Liver (tissue), 9 donors: ENCODE data around the gene ALDH1L1. TPM values are rescaled to one million over a fixed set of nuclear protein-coding genes. Genes with fewer than 3 reads are reported as not detected.

Experiments used
- DNase-seq: peaks from one replicate; pipeline ENCODE4 v3.0.0-alpha.2; 2017; ENCODE audit warnings: low spot score
- H3K27ac ChIP-seq, 2 donors: one replicate each; pipeline ENCODE4 v1.7.0; 2013; ENCODE audit warnings: inconsistent platforms in 2 of 2, low read length in 2 of 2, control low read depth in 1 of 2, low read depth in 1 of 2, mild to moderate bottlenecking in 1 of 2
- H3K27me3 ChIP-seq, 4 donors: one replicate each; pipeline versions ENCODE4 v1.6.1 to v1.7.0; 2013; ENCODE audit warnings: low read length in 3 of 4, inconsistent platforms in 1 of 4, mild to moderate bottlenecking in 1 of 4, moderate library complexity in 1 of 4; ENCODE audit not compliant: control insufficient read depth in 4 of 4, insufficient read depth in 4 of 4
- H3K36me3 ChIP-seq, 4 donors: one replicate each; pipeline versions ENCODE4 v1.6.1 to v1.7.0; 2013; ENCODE audit warnings: low read length in 3 of 4, mild to moderate bottlenecking in 3 of 4, low read depth in 1 of 4, moderate library complexity in 1 of 4; ENCODE audit not compliant: control insufficient read depth in 4 of 4, insufficient read depth in 3 of 4
- H3K4me1 ChIP-seq, 4 donors: one replicate each; pipeline versions ENCODE4 v1.6.1 to v1.7.0; 2013; ENCODE audit warnings: low read length in 3 of 4, mild to moderate bottlenecking in 3 of 4, moderate library complexity in 1 of 4; ENCODE audit not compliant: control insufficient read depth in 4 of 4, insufficient read depth in 4 of 4
- H3K4me3 ChIP-seq, 3 donors: one replicate each; pipeline versions ENCODE4 v1.6.1 to v1.7.0; 2013; ENCODE audit warnings: low read length in 3 of 3, control low read depth in 1 of 3, low read depth in 1 of 3, mild to moderate bottlenecking in 1 of 3
- H3K9ac ChIP-seq, 2 donors: one replicate each; pipeline ENCODE4 v1.7.0; 2013; ENCODE audit warnings: low read length in 2 of 2, mild to moderate bottlenecking in 2 of 2, moderate library complexity in 2 of 2, control low read depth in 1 of 2, low read depth in 1 of 2
- H3K9me3 ChIP-seq, 4 donors: one replicate each; pipeline versions ENCODE4 v1.6.1 to v1.7.0; 2013; ENCODE audit warnings: low read length in 3 of 4; ENCODE audit not compliant: control insufficient read depth in 4 of 4
- ATF3 ChIP-seq: IDR thresholded peaks from 2 replicates; pipeline ENCODE4 v1.6.1; 2016; ENCODE audit warnings: antibody characterized with exemption
- EGR1 ChIP-seq, 2 donors: IDR thresholded peaks; 2 replicates each; pipeline ENCODE4 v1.6.1; 2016 to 2018; ENCODE audit warnings: antibody characterized with exemption in 2 of 2, low read depth in 2 of 2
- FOXA1 ChIP-seq: IDR thresholded peaks from 2 replicates; pipeline ENCODE4 v1.6.1; 2016; ENCODE audit warnings: antibody characterized with exemption
- FOXA2 ChIP-seq: IDR thresholded peaks from 2 replicates; pipeline ENCODE4 v1.6.1; 2016; ENCODE audit warnings: antibody characterized with exemption
- NR2F2 ChIP-seq: IDR thresholded peaks from 2 replicates; pipeline ENCODE4 v1.6.1; 2016; ENCODE audit warnings: antibody characterized with exemption
- RXRA ChIP-seq, 2 donors: IDR thresholded peaks; 2 replicates each; pipeline ENCODE4 v1.6.1; 2017 to 2018; ENCODE audit warnings: antibody characterized with exemption in 2 of 2, mild to moderate bottlenecking in 1 of 2
- TAF1 ChIP-seq: conservative IDR thresholded peaks from 2 replicates; pipeline ENCODE4 v1.6.1; 2016; ENCODE audit warnings: antibody characterized with exemption, mild to moderate bottlenecking
- ZBTB33 ChIP-seq: IDR thresholded peaks from 2 replicates; pipeline ENCODE4 v1.6.1; 2016; ENCODE audit warnings: antibody characterized with exemption
- WGBS: extraction: QIAGEN DNeasy Blood & Tissue Kit; methylation state at CpG from one replicate; pipeline ENCODE4 v1.1.7; 2013; 5-methylcytosine and 5-hydroxymethylcytosine counted together
- polyA plus RNA-seq, 2 donors: library from polyadenylated mRNA; stranded (reverse) in 1 of 2; unstranded in 1 of 2; fragments of 200-250 nt in 1 of 2; fragments of >200 nt in 1 of 2; fragmentation: Nextera tagmentation in 1 of 2; extraction: Ambion mirVana in 1 of 2; gene quantifications; one replicate each; pipeline versions ENCODE4 v1.2.1 to v1.2.3, GENCODE V29; 2013 to 2015
- total RNA-seq, 2 donors: library from RNA; depleted of rRNA; stranded (reverse); fragments of >200 nt; gene quantifications; one replicate each; pipeline ENCODE4 v1.2.3, GENCODE V29; 2014
- TF ChIP-seq, protein P1 (sequence below): IDR thresholded peaks from 2 replicates; pipeline ENCODE4 v1.6.1; 2016; ENCODE audit warnings: antibody characterized with exemption, mild to moderate bottlenecking
- donor health status: healthy.
- donor health status: healthy.
- donor health status: healthy.
- donor health status: healthy.
- donor health status: healthy.

The ALDH1L1 gene
- total and polyA plus RNA-seq, 4 donors, result 46.7 to 234 (median 147) TPM

DNA sequence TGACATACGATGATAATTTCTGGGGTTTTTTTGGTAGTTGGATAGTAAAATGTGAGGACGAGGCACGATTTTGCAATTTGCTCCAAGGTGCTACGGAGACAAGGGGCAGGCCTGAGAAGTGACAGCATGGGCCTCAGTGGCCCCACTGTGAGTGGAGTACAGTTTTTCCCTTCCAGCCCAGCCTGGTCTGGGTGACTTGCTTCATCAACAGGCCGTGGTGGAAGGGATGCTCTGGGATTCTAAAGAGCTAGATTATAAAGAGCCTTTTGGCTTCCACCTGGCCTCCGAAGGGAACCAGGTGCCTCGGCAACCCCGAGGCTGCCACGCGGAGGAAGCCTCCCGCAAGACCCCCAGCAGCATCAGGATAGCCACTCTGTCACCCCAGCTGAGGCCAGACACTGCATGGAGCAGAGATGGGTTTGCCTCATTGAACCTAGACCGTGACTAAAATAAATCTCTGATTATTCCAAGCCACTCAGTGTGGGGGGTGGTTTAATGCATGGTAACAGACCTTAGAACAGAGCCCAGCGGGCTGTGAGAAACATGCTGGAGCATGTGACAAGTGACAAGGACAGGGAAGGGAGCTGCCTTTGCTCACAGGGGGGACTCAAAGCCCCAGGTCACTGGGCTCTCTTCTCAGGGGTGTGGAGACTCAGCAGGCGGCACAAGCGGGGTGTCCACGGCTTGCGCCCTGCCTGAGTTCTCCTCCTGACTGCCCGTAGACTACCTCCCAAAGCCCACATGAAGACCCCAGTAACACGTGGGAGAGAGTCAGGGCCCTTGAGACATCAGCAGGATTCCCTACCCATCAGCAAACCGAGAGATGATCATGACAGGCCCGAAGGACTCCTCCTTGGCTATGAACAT, 73.8 kb downstream of the ALDH1L1 start:
- peaks cover 19 to 95% (median 65%) of the 10 kb centered on the region in 4 donors for H3K36me3 ChIP-seq
- no peaks in the 10 kb centered on the region for H3K27me3 ChIP-seq
- no peak overlapping the region for H3K9ac ChIP-seq
- 96% methylated on average over 21 of the region's 21 CpGs for WGBS
- no peaks in the 10 kb centered on the region for H3K9me3 ChIP-seq
- no peak overlapping the region for H3K27ac ChIP-seq
- no peak overlapping the region for H3K4me3 ChIP-seq
- TF ChIP-seq, protein P1, sequence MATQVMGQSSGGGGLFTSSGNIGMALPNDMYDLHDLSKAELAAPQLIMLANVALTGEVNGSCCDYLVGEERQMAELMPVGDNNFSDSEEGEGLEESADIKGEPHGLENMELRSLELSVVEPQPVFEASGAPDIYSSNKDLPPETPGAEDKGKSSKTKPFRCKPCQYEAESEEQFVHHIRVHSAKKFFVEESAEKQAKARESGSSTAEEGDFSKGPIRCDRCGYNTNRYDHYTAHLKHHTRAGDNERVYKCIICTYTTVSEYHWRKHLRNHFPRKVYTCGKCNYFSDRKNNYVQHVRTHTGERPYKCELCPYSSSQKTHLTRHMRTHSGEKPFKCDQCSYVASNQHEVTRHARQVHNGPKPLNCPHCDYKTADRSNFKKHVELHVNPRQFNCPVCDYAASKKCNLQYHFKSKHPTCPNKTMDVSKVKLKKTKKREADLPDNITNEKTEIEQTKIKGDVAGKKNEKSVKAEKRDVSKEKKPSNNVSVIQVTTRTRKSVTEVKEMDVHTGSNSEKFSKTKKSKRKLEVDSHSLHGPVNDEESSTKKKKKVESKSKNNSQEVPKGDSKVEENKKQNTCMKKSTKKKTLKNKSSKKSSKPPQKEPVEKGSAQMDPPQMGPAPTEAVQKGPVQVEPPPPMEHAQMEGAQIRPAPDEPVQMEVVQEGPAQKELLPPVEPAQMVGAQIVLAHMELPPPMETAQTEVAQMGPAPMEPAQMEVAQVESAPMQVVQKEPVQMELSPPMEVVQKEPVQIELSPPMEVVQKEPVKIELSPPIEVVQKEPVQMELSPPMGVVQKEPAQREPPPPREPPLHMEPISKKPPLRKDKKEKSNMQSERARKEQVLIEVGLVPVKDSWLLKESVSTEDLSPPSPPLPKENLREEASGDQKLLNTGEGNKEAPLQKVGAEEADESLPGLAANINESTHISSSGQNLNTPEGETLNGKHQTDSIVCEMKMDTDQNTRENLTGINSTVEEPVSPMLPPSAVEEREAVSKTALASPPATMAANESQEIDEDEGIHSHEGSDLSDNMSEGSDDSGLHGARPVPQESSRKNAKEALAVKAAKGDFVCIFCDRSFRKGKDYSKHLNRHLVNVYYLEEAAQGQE, result no peak
- TF ChIP-seq ATF3, result no peak
- no peak for TF ChIP-seq TAF1
- TF ChIP-seq RXRA (IDR thresholded peaks at IDR 0.05), result no peak
- no peak for TF ChIP-seq FOXA2
- DNase-seq, result peak; percentile 26
- no peaks in the 10 kb centered on the region for H3K4me1 ChIP-seq

GRCh38 chr3:126105691-126106187, 74.6 kb downstream of the ALDH1L1 start:
- no peak for DNase-seq
- H3K4me1 ChIP-seq, result no peaks in the 10 kb centered on the region
- no peak overlapping the region for H3K27ac ChIP-seq
- peaks cover 19 to 91% (median 63%) of the 10 kb centered on the region in 4 donors for H3K36me3 ChIP-seq
- TF ChIP-seq NR2F2, result no peak
- TF ChIP-seq FOXA2, result no peak
- TF ChIP-seq ZBTB33, result no peak
- TF ChIP-seq FOXA1, result no peak
- TF ChIP-seq, protein P1, result no peak
- TF ChIP-seq EGR1 (IDR thresholded peaks at IDR 0.05; ENCODE audit: low read depth in 2 of 2), result no peak
- H3K27me3 ChIP-seq, result no peaks in the 10 kb centered on the region
- no peaks in the 10 kb centered on the region for H3K9me3 ChIP-seq
- no peak overlapping the region for H3K9ac ChIP-seq
- no peak overlapping the region for H3K4me3 ChIP-seq
- 96% methylated on average over 16 of the region's 16 CpGs for WGBS
